WTC11 (cell line): ENCODE results near the gene VPS52. TPM values are rescaled to one million over a fixed set of nuclear protein-coding genes. Genes with fewer than 3 reads are reported as not detected.

Source experiments
- ATF1 ChIP-seq: sonication (generic); formaldehyde crosslinking; IDR thresholded peaks from 2 replicates; pipeline ENCODE4 v1.8.1; 2023; ENCODE audit warnings: mild to moderate bottlenecking, moderate library complexity, missing genetic modification reagents
- CREB1 ChIP-seq: sonication (generic); formaldehyde crosslinking; IDR thresholded peaks from 2 replicates; pipeline ENCODE4 v1.8.0; 2023; ENCODE audit warnings: mild to moderate bottlenecking, missing genetic modification reagents
- E2F1 ChIP-seq: sonication (generic); formaldehyde crosslinking; IDR thresholded peaks from 2 replicates; pipeline ENCODE4 v1.8.0; 2022; ENCODE audit warnings: mild to moderate bottlenecking, missing genetic modification reagents
- ESRRA ChIP-seq: sonication (generic); formaldehyde crosslinking; IDR thresholded peaks from 2 replicates; pipeline ENCODE4 v1.8.1; 2022; ENCODE audit warnings: mild to moderate bottlenecking, missing genetic modification reagents, borderline replicate concordance
- ETV6 ChIP-seq: sonication (generic); formaldehyde crosslinking; IDR thresholded peaks from 2 replicates; pipeline ENCODE4 v1.8.1; 2022; ENCODE audit warnings: mild to moderate bottlenecking, missing genetic modification reagents
- GTF2I ChIP-seq: fragments of 250-450 bp; sonication (Bioruptor Pico); conservative IDR thresholded peaks from 2 replicates; pipeline ENCODE4 v1.4.0; 2021; ENCODE audit warnings: mild to moderate bottlenecking
- NFE2L1 ChIP-seq: sonication (generic); formaldehyde crosslinking; IDR thresholded peaks from 2 replicates; pipeline ENCODE4 v1.8.1; 2023; ENCODE audit warnings: missing genetic modification reagents
- NR3C1 ChIP-seq: sonication (generic); formaldehyde crosslinking; conservative IDR thresholded peaks from 2 replicates; pipeline ENCODE4 v1.8.1; 2023; ENCODE audit warnings: low read depth, mild to moderate bottlenecking, missing genetic modification reagents
- PRRX2 ChIP-seq: fragments of 250-450 bp; sonication (Bioruptor Pico); IDR thresholded peaks from 2 replicates; pipeline ENCODE4 v1.8.0; 2021; ENCODE audit warnings: mild to moderate bottlenecking
- RELA ChIP-seq: sonication (generic); formaldehyde crosslinking; IDR thresholded peaks from 2 replicates; pipeline ENCODE4 v1.8.1; 2022; ENCODE audit warnings: missing genetic modification reagents, mild to moderate bottlenecking, borderline replicate concordance
- SP1 ChIP-seq: sonication (generic); formaldehyde crosslinking; conservative IDR thresholded peaks from 2 replicates; pipeline ENCODE4 v1.8.1; 2022; ENCODE audit warnings: missing genetic modification reagents
- STAT6 ChIP-seq: sonication (generic); formaldehyde crosslinking; conservative IDR thresholded peaks from 2 replicates; pipeline ENCODE4 v1.8.1; 2023; ENCODE audit warnings: mild to moderate bottlenecking, low read depth, missing genetic modification reagents, moderate library complexity
- TCF7 ChIP-seq: sonication (generic); formaldehyde crosslinking; IDR thresholded peaks from 2 replicates; pipeline ENCODE4 v1.8.0; 2022; ENCODE audit warnings: mild to moderate bottlenecking, low read depth, missing genetic modification reagents, moderate library complexity
- USF2 ChIP-seq: sonication (generic); formaldehyde crosslinking; IDR thresholded peaks from 2 replicates; pipeline ENCODE4 v1.8.1; 2023; ENCODE audit warnings: mild to moderate bottlenecking, missing genetic modification reagents, moderate library complexity
- ZBTB21 ChIP-seq: sonication (generic); formaldehyde crosslinking; IDR thresholded peaks from 2 replicates; pipeline ENCODE4 v1.8.1; 2023; ENCODE audit warnings: mild to moderate bottlenecking, missing genetic modification reagents, borderline replicate concordance
- ZNF121 ChIP-seq: sonication (generic); formaldehyde crosslinking; IDR thresholded peaks from 2 replicates; pipeline ENCODE4 v1.8.0; 2023; ENCODE audit warnings: missing genetic modification reagents
- ZNF219 ChIP-seq: sonication (generic); formaldehyde crosslinking; IDR thresholded peaks from 2 replicates; pipeline ENCODE4 v1.8.0; 2023; ENCODE audit warnings: missing genetic modification reagents, mild to moderate bottlenecking, borderline replicate concordance
- ZNF232 ChIP-seq: sonication (generic); formaldehyde crosslinking; IDR thresholded peaks from 2 replicates; pipeline ENCODE4 v1.8.0; 2022; ENCODE audit warnings: mild to moderate bottlenecking, missing genetic modification reagents
- ZNF263 ChIP-seq: sonication (generic); formaldehyde crosslinking; IDR thresholded peaks from 2 replicates; pipeline ENCODE4 v1.8.1; 2022; ENCODE audit warnings: low read depth, mild to moderate bottlenecking, moderate library complexity, missing genetic modification reagents
- ZNF416 ChIP-seq: fragments of 250-450 bp; sonication (Bioruptor Pico); IDR thresholded peaks from 2 replicates; pipeline ENCODE4 v1.9.0; 2021; ENCODE audit warnings: mild to moderate bottlenecking, inconsistent platforms
- ZNF671 ChIP-seq: fragments of 250-450 bp; sonication (Bioruptor Pico); IDR thresholded peaks from 2 replicates; pipeline ENCODE4 v1.8.0; 2021; ENCODE audit warnings: mild to moderate bottlenecking
- total RNA-seq: library from RNA; stranded (reverse); gene quantifications from 3 replicates; pipeline ENCODE4 v1.2.3, GENCODE V29; 2021
- TF ChIP-seq, protein P1 (sequence below): fragments of 250-450 bp; sonication (Bioruptor Pico); IDR thresholded peaks from 2 replicates; pipeline ENCODE4 v1.8.0; 2021; ENCODE audit warnings: mild to moderate bottlenecking
- TF ChIP-seq, protein P2 (sequence below): sonication (generic); formaldehyde crosslinking; IDR thresholded peaks from 2 replicates; pipeline ENCODE4 v1.8.0; 2022; ENCODE audit warnings: missing genetic modification reagents
- TF ChIP-seq, protein P3 (sequence below): sonication (generic); formaldehyde crosslinking; IDR thresholded peaks from 2 replicates; pipeline ENCODE4 v1.8.1; 2022; ENCODE audit warnings: low read depth, mild to moderate bottlenecking, moderate library complexity, missing genetic modification reagents, borderline replicate concordance
- TF ChIP-seq, protein P4 (sequence below): sonication (generic); formaldehyde crosslinking; IDR thresholded peaks from 2 replicates; pipeline ENCODE4 v1.8.0; 2023; ENCODE audit warnings: missing genetic modification reagents
- TF ChIP-seq, protein P5 (sequence below): sonication (generic); formaldehyde crosslinking; IDR thresholded peaks from 2 replicates; pipeline ENCODE4 v1.8.1; 2022; ENCODE audit warnings: missing genetic modification reagents, borderline replicate concordance

The VPS52 gene
- total RNA-seq, 1 experiment from 2014 or later = 46.8 TPM

DNA sequence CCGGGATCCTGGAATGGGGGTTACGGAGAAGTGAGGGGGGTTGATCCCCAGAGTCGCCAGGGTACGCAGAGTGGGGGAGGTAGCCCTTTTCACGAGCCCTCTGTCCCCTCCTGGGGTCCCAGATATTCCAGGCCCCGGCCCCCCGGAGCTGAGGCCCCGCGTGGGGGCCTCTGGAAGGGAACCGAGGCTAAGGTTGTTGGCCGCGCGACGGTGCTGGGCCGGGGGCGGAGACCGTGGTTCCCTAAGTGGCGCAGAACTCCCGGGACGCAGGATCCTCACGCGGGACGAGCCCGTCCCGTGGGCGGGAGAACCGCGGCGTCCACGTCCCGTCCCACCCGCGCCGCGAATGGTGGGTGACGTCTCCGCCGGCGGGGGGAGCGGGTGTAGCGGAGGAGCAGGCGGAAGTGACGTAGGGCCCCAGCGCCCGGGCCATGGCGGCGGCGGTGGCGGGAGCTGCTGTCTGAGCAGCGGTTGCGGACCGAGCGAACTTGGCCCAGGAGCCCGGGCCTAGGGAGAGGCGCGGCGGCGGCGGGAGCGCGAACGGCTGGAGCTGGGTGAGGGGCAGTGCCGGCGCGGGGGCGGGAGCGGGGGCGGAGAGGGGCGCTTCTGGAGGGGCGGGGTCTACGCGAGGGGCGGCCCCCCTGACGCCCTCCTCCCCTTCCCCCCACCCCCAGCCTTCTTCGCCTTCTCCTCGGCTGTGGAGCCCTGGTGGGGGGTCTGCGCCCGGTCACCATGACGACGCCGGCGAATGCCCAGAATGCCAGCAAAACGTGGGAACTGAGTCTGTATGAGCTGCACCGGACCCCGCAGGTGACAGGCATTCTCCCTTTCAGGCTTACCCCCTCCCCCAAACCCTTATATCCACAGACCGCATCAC, 63.3 kb downstream of the VPS52 start, which contains the start of gene RING1 (continued):
- TF ChIP-seq ZNF232 (CRISPR knock-in tag) = no peak
- TF ChIP-seq, protein P1, sequence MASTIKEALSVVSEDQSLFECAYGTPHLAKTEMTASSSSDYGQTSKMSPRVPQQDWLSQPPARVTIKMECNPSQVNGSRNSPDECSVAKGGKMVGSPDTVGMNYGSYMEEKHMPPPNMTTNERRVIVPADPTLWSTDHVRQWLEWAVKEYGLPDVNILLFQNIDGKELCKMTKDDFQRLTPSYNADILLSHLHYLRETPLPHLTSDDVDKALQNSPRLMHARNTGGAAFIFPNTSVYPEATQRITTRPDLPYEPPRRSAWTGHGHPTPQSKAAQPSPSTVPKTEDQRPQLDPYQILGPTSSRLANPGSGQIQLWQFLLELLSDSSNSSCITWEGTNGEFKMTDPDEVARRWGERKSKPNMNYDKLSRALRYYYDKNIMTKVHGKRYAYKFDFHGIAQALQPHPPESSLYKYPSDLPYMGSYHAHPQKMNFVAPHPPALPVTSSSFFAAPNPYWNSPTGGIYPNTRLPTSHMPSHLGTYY (CRISPR knock-in tag) = no peak
- no peak; the same call in 1 of the 2 replicates for TF ChIP-seq ATF1 (CRISPR knock-in tag)
- TF ChIP-seq, protein P2, sequence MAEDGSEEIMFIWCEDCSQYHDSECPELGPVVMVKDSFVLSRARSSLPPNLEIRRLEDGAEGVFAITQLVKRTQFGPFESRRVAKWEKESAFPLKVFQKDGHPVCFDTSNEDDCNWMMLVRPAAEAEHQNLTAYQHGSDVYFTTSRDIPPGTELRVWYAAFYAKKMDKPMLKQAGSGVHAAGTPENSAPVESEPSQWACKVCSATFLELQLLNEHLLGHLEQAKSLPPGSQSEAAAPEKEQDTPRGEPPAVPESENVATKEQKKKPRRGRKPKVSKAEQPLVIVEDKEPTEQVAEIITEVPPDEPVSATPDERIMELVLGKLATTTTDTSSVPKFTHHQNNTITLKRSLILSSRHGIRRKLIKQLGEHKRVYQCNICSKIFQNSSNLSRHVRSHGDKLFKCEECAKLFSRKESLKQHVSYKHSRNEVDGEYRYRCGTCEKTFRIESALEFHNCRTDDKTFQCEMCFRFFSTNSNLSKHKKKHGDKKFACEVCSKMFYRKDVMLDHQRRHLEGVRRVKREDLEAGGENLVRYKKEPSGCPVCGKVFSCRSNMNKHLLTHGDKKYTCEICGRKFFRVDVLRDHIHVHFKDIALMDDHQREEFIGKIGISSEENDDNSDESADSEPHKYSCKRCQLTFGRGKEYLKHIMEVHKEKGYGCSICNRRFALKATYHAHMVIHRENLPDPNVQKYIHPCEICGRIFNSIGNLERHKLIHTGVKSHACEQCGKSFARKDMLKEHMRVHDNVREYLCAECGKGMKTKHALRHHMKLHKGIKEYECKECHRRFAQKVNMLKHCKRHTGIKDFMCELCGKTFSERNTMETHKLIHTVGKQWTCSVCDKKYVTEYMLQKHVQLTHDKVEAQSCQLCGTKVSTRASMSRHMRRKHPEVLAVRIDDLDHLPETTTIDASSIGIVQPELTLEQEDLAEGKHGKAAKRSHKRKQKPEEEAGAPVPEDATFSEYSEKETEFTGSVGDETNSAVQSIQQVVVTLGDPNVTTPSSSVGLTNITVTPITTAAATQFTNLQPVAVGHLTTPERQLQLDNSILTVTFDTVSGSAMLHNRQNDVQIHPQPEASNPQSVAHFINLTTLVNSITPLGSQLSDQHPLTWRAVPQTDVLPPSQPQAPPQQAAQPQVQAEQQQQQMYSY = no peak
- no peak for TF ChIP-seq GTF2I
- no peak for TF ChIP-seq ZNF671 (CRISPR knock-in tag)
- no peak for TF ChIP-seq ZNF416 (CRISPR knock-in tag)
- TF ChIP-seq USF2 (CRISPR knock-in tag) = no peak
- TF ChIP-seq ZNF121 (CRISPR knock-in tag) = no peak
- 0 out of 2 replicates have a peak, but pooled peaks have one; percentile 45 for TF ChIP-seq RELA (CRISPR knock-in tag)
- no peak for TF ChIP-seq STAT6 (CRISPR knock-in tag)
- no peak for TF ChIP-seq ZBTB21 (CRISPR knock-in tag)
- TF ChIP-seq PRRX2 (CRISPR knock-in tag) = no peak
- 0 out of 2 replicates have a peak, but pooled peaks have one; percentile 71 for TF ChIP-seq TCF7 (CRISPR knock-in tag)
- TF ChIP-seq, protein P3, sequence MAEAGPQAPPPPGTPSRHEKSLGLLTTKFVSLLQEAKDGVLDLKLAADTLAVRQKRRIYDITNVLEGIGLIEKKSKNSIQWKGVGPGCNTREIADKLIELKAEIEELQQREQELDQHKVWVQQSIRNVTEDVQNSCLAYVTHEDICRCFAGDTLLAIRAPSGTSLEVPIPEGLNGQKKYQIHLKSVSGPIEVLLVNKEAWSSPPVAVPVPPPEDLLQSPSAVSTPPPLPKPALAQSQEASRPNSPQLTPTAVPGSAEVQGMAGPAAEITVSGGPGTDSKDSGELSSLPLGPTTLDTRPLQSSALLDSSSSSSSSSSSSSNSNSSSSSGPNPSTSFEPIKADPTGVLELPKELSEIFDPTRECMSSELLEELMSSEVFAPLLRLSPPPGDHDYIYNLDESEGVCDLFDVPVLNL = no peak; the same call in 1 of the 2 replicates
- peak; percentile 63; the same call in 1 of the 2 replicates for TF ChIP-seq ZNF219 (CRISPR knock-in tag)
- TF ChIP-seq ETV6 = 0 out of 2 replicates have a peak, but pooled peaks have one; percentile 42
- TF ChIP-seq SP1 (CRISPR knock-in tag) = peak; percentile 73
- TF ChIP-seq, protein P4, sequence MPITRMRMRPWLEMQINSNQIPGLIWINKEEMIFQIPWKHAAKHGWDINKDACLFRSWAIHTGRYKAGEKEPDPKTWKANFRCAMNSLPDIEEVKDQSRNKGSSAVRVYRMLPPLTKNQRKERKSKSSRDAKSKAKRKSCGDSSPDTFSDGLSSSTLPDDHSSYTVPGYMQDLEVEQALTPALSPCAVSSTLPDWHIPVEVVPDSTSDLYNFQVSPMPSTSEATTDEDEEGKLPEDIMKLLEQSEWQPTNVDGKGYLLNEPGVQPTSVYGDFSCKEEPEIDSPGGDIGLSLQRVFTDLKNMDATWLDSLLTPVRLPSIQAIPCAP (CRISPR knock-in tag) = no peak
- peak; percentile 57; the same call in 1 of the 2 replicates for TF ChIP-seq CREB1 (CRISPR knock-in tag)
- TF ChIP-seq NFE2L1 (CRISPR knock-in tag) = no peak
- no peak for TF ChIP-seq E2F1
- TF ChIP-seq, protein P5, sequence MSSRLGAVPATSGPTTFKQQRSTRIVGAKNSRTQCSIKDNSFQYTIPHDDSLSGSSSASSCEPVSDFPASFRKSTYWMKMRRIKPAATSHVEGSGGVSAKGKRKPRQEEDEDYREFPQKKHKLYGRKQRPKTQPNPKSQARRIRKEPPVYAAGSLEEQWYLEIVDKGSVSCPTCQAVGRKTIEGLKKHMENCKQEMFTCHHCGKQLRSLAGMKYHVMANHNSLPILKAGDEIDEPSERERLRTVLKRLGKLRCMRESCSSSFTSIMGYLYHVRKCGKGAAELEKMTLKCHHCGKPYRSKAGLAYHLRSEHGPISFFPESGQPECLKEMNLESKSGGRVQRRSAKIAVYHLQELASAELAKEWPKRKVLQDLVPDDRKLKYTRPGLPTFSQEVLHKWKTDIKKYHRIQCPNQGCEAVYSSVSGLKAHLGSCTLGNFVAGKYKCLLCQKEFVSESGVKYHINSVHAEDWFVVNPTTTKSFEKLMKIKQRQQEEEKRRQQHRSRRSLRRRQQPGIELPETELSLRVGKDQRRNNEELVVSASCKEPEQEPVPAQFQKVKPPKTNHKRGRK (CRISPR knock-in tag) = no peak
- no peak for TF ChIP-seq ZNF263 (CRISPR knock-in tag)
- TF ChIP-seq NR3C1 (CRISPR knock-in tag) = no peak
- TF ChIP-seq ESRRA (CRISPR knock-in tag) = no peak
